GM18858 (cell line): ENCODE results near the gene ZMIZ1.
"Not testable (repeated sequence)": the region's sequence is repeated elsewhere in the genome, so short reads cannot be mapped to it uniquely, and the experiment has no call there.

Experiments used
- ATAC-seq: cut with Tn5 transposase; IDR thresholded peaks from one replicate; pipeline ENCODE4 v1.9.1; 2021; ENCODE audit not compliant: unreplicated experiment

ZMIZ1 gene

DNA sequence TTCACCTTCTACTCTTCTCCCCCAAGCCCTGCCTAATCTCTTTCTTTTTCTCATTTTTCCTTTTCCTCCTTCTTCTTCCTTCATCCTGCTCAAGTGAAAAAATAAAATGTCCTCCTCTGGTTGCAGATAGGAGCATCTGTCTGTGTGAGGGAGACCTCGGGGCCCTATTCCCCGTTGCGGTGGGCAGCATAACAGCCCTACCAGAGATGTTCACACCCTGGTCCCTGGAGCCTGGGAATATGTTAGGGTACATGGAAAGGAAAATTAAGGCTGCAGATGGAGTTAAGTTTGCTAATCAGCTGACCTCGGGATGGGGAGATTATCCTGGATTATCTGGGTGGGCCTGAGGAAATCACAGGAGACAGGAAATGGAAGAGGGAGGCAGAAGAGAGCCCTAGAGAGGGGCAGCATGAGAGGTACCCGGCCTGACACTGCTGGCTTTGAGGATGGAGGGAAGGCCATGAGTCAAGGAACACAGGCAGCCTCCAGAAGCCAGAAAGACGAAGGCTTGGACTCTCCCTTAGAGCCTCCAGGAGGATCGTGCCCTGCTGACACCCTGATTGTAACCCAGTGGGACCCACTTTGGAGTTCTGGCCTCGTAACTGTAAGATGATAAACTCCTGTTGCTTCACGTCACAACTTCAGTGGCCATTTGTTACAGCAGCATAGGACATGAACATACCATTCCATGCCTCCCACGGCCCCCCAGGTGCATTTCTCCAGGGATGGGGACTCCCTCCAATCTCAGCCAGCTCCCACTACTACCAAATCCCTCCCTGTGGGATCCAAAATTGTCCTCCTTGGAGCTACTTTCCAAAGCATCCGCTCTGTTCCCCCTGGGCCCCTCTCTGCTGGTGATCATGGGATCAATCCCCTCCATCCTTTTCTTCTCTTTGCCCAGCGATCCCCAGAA, 39.0 kb upstream of the ZMIZ1 start:
- ATAC-seq = no peak

DNA sequence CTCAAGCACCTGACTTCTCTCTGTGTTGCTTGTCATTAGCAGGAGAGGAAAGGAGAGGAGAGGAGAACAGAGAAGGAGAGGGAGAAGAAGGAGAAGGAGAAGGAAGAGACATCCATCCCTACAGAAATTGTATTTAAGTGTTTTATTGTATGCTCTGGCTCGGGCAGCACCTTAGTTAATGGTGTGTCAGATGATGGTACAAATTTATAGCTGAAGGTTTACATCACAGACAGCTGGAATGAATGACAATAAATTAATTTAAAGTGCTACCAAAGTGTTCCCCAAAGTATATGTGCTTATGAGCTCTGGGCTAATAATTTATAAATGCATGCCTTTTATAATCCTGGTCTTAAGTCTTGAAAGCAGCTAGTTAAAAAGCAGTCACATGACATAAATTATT, 38.1 kb upstream of the ZMIZ1 start:
- no peak for ATAC-seq

DNA sequence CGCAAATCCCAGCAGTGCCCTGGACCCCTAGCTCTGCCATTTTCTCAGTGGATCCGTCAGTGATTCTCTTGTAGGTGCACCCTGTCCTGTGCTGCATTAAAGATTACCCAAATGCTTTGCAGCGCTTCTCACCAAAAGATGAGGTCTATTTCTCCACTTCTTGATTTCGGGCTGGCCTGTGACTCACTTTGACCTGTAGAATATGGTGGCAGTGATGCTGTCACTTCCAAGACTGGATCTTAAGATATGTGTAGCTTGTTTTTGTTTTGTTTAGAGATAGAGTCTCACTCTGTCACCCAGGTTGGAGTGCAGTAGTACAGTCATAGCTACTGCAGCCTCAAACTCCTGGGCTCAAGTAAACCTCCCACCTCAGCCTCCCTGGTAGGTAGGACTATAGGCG, 37.0 kb upstream of the ZMIZ1 start:
- ATAC-seq = no peak

DNA sequence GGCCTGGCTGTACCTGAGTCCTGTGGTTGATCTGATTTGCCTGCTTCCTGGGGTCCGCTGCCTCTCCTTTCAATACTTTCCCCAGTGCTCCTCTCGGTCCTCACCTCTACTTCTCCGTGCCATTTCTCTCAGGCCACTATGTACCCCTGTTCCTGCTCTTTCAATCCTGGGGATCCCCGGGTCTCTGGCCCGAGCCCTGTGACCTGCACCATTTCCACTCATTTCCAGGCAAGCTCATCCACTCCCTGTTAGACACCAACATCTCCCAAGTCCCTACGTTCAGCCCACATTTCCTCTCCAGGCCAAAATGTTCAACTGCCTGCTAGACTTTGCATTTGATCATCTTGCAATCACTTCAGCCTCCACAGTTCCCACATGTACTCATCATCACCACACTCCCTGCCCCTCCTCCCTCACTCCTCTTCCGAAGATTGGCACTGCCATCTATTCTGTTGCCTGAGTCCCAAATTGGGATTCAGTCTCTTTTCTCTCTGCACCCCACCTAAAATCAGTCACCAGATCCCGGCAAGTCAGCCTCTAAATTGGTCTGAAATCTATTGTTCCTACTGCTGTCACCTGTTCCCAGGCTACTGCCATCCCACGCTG, 34.4 kb upstream of the ZMIZ1 start:
- ATAC-seq = no peak

DNA sequence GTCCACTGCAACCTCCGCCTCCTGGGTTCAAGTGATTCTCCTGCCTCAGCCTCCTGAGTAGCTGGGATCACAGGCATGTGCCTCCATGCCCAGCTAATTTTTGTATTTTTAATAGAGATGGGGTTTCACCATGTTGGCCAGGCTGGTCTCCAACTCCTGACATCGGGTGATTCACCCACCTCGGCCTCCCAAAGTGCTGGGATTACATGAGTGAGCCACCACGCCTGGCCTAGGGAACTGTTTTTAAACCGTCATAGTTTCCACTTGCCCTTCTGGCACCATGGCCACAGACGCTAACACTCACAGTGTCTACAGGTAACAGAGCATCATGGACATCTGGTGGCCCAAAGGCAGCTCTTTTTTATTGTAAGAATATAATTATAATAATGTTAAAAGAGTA, 32.4 kb upstream of the ZMIZ1 start:
- ATAC-seq = not testable (repeated sequence)

DNA sequence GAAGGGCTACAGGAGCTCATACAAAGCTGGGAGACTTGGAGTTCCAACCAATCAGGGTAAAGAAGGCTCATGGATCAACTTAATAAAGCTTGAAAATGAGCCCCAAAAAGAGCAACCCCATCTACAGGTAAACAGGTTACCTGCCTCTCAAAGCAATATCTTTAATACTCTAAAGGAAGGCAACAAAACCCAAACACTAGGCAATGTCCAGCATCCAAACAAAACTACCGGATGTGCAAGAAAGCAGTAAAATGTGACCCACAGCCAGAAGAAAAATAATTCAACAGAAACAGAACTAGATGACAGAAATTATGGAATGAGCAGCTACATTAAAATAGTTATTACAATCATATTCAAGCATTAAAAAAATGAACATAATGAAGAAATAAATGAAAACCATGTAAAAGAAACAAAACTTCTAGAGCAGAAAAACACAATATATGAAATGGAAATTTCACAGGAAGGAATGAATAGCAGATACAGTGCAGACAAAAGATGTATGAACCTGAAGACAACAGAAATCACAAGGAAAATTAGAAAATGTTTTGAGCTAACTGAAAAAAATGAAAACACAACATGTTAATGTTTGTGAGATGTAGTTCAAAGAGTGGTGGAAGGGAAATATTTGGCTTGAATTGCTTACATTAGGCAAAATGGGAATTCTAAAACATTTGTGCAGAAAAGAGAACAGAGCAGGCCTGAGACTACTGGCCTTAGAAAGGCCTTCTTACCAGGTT, 30.5 kb upstream of the ZMIZ1 start:
- no peak for ATAC-seq

DNA sequence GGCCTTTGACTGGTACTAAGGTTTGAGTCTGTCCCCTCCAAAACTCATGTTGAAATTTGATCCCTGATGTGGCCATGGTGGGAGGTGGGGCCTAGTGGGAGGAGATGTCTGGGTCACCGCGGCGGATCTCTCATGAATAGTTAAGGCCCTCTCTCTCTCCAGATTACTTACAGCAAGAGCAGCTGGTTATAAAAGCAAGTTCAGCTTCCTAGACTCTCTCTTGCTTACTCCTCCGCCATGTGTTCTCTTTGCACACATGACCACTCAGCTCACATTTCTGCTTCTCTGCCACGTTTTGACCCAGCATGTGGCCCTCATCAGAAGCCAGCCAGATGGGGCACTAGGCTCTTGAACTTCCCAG, 29.9 kb upstream of the ZMIZ1 start:
- no peak for ATAC-seq

DNA sequence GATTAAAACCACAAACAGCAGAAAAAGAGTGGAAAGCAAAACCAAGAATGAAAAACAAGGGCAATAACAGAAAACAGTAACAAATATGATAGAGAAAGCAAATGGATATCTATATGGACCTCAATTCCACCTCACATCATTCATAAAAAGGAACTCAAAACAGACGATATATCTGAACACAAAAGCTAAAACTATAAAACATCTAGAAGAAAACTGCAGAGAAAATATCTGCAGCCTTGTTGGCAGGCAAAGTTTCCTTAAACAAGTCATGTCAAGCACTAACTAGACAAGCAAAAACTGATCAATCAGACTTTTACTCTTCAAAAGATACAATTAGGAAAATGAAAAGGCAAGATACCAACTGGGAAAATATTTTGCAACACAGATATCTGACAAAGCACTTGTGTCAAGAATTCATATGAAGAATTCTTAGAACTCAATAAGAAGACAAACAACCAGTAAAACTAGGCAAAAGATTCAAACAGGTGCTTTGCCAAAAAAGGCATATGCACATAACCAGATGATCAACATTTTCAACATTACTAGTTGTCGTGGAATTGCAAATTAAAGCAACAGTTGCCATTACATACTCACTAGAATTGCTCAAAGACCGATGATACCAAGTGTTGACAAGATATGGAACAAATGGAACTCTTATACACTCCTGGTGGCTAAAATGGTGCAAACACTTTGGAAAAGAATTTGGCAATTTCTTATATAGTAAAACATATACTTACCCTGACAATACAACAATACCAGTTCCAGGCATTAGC, 25.9 kb upstream of the ZMIZ1 start:
- no peak for ATAC-seq

DNA sequence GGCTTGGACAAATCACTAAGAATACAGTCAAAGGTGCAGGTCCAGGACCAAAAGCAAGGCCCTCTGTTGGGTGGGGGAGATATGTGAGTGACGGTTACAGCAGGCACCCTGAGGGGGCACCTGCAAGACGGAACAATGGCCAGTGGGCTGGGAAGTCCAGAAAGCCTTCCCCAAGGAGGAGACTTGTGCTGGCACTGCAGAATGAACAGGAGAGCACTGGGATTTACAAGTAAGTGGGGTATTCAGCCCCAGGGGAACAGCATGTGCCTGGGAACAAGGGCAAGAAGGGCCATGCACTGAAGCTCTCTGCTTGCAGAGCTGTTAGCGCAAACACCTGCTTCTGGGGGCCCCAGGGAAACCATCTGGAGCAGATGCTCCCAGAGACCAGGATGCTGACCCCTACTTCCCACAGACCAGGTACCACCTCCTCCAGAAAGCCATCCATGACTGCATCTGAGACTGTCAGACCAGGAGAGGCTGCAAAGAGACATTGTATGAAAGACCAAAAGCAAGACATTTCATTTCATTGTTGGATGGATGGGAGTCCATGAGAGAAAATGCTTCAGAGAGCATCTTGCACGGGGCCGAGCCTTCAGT, 24.6 kb upstream of the ZMIZ1 start:
- ATAC-seq = no peak

DNA sequence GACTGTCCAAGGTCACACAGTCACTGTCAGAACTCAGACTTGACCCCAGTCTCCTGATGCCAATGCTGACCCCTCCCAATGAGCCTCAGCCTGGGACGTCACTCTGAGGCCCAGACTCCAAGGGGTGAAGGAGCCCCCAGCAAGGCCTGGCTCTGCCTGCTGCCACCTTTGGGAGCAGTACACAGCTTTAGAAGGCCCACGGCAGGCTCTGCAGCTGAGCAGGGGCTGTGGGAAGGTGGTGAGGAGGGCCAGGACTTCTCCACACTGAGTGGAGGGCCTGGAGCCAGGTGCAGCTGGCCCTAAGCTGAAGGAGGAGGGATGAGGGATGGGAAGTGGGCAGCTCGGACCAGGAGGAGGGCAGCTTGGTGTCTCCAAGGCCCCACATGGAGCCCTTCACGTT, 23.9 kb upstream of the ZMIZ1 start:
- no peak for ATAC-seq

DNA sequence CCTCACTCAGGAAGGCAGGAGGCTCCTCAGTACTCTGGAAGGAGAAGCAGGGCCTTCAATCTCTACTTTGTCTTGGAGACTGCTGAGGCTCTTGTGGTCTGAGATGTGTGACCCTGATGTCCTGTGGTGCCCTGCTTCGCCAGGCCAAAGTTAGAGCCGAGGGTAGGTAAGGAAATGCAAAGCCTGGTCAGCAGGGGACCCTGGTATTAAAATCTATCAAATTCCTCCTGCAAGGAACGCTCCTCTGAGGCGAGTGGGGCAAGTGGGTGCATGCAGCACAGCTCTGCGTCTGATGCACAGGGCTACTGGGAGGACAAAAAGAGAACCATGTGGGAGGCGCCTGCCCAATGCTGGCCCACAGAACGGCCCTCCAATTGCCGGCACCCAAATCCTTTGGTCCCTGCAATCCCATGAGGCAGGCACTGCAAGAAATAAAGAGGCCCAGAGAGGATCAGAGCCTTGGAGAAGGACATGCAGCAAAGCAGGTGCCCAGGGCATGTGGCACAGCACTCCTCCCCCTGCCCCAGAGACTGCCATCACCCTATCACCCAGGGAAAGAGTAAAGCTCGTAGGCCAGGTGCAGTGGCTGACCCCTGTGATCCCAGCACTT, 23.1 kb upstream of the ZMIZ1 start:
- no peak for ATAC-seq

DNA sequence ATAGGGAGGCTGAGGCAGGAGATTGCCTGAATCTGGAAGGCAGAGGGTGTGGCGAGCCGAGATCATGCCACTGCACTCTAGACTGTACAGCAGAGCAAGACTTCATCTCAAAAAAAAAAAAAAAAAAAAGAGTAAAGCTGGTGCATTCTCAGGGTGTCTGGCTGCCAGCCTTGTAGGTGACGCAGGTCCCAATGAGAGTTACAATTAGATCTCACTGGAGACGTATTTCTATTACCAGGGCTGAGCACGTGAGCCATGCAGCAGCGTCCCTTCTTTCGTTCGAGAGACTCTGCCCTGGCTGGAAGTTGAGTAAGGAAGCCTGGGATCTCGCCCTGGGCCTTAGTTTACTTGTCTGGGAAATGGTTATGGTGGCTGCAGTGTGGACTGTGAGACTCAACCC, 22.4 kb upstream of the ZMIZ1 start:
- ATAC-seq = no peak

DNA sequence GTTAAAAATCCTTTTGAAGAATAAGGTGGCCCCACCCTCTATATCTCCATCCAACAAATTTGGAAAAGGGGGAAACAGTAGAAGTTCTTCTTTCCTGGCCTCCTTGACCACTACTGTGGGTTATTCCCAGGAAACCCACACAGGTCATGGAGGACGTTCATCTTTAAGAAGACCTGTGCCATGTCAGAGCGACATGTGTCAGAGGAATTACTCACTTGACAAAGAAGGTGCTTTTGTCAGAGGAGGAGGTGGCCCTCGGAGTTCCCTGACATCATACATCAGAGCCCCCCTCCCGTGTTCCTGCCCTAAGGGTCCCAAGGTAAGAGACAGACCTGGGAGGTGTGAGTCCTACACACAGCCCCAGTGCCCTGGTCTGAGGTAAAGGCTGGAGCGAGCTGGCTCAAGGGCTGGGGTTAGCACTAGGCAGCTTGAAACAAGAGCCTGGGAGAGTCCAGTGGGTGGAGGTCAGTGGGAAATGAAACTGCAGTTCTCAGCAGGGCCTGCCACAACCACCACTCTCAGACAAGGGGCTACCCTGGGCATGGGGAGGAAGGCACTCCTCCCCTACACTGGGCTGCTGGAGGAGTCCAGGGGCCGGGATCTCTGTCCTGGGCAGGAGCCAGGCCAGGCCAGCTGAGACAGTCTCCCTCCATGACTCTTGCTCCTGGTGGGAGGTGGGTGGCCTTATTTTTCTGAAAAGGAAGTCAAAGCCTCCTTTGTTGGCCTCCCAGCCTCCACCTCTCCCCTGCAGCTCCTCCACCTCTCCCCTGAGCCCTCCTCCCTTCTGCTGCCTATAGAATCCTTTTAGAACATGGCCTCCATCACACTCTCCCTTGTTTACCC, 21.8 kb upstream of the ZMIZ1 start:
- ATAC-seq = no peak

DNA sequence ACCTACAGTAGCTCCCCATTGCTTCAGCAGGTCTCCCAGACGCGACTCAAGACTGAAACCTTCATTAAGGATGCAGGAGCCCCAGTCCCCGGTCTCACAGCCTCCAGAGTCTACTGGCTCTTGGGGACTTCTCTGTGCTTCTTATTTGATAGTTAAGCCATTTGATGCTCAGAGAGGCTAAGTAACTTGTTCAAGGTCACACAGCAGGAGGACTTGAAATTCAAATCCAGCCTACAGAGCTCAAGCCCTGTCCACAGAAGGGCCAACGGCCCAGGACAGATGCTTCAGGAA, 21.2 kb upstream of the ZMIZ1 start:
- no peak for ATAC-seq

DNA sequence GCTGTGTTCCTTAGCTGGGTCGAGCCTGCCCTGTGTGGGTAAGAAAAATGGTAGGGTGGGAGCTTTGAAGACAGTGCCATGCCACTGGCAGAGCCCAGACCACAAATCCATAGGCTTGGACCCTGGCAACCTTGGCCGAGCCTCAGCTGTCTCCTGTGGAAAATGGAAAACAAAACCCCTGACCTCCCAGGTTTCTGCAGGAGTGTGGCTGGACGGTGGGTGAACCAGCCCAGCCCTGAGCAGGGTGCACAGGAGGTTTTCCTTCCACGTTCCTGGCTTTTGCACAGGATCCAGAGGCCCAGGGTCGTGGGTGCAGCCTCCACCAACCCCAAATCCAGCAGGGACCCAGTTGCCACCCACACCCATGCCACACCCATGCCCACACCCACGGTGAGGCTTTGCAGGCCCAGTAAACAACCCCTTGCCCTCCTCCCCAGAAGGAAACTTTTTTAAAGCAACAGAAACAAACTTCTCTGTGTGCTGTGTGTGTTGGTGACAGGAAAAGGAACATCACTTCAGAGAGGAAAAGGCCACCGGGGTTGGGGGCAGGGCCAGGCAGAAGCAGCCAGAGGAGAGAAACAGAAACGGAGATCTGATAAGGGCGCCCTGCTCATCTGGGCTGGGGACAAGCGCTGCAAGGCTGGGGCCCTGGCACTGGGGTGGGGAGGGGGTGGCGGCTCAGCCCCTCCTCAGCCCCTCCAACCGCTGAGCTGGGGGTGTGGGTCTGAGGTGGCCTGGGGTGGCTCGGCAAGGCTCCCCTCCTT, 20.7 kb upstream of the ZMIZ1 start:
- no peak for ATAC-seq

DNA sequence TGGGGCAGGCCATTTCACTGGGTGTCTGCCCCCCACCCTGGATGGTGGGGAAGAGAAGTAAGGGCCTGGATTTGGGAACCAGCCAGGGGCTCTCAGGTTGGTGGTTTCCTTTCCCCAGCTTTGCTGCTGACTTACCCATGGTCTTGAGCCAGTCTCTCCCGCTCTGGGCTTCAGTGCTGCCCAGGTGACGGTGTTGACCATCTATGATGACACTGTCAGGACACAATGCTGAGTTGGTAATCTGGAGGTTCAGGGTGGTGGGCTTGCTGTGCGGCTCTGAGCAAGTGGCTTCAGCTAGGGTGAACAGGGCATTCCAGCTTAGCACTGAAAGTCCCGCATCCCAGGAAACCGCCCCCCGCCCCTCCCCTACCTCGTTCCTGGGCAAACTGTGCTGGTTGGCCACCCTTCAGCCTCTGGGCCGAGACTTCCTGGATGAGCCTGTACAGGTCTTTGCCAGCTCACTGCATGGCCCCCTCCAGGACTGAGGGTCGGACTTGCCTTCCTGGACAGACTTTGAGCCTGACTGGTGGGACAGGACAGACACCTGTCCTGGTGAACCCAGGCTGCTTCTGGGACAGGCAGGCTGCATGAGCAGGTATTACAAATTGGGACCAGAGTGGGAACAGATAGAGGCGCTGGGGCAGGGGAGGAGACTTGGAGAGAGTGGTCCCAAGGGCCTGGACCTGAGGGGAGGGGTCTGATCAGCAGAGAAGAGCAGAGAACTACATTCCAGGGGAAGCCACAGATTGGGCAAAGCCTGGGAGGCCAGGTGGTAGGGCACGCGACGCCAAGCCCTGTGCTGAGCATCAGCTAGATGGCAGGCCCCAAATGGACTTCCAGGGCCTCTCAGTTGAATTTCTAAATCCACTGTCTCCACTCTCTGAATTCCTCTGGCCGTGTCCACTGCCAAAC, 19.9 kb upstream of the ZMIZ1 start:
- ATAC-seq = no peak

DNA sequence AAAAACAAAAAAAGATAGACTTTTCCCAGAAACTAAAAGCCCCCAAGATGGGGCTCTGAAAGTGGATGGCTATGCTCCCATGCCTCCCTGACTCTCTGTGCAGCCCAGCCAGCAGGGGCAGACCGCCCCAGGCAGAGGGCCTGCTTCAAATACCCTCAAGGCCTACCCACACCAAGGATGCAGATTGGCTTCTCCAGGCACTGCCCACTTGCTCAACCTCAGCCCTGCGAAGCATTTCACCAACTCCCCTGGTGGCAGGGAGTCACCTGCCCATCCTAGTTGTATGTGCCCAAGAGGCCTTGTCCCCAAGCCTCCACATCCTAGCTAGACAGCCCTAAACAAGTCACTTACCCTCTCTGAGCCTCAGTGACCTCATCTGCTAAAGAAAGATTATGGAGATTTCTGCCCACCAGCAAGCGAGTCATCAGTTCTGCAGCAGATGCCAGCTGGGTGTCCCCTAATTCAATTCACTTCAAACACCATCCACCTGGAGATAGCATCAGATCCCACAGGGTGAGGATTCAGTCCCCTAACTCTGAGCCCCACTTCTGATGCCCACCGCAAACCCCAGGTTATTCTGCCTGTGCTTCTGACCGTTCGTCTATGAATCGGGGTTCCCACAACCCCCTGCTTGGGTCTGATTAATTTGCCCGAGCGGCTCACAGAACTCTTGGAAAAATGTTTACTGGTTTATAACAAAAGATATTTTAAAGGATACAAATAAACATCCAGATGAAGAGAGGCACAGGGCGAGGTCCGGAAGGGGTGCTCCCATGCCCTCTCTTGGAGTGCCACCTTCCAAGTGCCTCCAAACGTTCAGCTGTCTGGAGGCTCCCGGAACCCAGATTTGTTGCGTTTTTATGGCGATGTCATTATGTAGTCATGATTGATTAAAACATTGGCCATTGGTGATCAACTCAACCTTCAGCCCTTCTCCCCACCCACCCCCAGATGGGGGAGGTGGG, 18.6 kb upstream of the ZMIZ1 start:
- ATAC-seq = no peak
